Measurements from ENCODE around the gene SPTBN2.

Gene SPTBN2

GRCh38 chr11:66728693-66729385 is at the start of gene SPTBN2:
Gene SPTBN2, minus strand, starts transcription at chr11:66729216. Its CDS starts 7,976 bp downstream, at chr11:66721240.
- no peak for DNase-seq (ENCODE audit: low read depth)

- DNase-seq (ENCODE audit: low read depth), result no peak
Observed at GRCh38 chr11:66768818-66769217, 39.8 kb upstream of the SPTBN2 start.

GRCh38 chr11:66768088-66768521 is 39.1 kb upstream of the SPTBN2 start:
- no peak for DNase-seq (ENCODE audit: low read depth)

DNA sequence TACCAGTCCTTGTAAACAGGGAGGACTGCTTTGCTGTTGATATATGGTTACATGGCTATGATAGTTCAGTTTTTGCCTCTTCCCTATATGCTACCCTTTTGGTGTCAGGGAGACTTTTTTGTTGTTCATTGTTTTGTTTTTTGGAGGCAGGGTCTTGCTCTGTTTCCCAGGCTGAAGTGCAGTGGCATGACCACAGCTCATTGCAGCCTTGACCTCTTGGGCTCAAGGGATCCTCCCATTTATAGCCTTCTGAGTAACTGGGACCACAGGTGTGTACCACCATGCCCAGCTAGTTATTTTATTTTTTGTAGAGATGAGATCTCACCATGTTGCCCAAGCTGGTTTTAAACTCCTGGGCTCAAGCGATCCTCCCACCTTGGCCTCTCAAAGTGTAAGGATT is 38.6 kb upstream of the SPTBN2 start:
- DNase-seq (ENCODE audit: low read depth), result no peak

- DNase-seq (ENCODE audit: low read depth), result no peak
Observed at GRCh38 chr11:66766681-66767080, 37.7 kb upstream of the SPTBN2 start.

GRCh38 chr11:66762088-66762487 is 33.1 kb upstream of the SPTBN2 start:
- DNase-seq (ENCODE audit: low read depth), result no peak

- DNase-seq (ENCODE audit: low read depth), result no peak
Observed at GRCh38 chr11:66752148-66752547, 23.1 kb upstream of the SPTBN2 start.

GRCh38 chr11:66749091-66749490 is 20.1 kb upstream of the SPTBN2 start:
- DNase-seq (ENCODE audit: low read depth), result no peak

DNA sequence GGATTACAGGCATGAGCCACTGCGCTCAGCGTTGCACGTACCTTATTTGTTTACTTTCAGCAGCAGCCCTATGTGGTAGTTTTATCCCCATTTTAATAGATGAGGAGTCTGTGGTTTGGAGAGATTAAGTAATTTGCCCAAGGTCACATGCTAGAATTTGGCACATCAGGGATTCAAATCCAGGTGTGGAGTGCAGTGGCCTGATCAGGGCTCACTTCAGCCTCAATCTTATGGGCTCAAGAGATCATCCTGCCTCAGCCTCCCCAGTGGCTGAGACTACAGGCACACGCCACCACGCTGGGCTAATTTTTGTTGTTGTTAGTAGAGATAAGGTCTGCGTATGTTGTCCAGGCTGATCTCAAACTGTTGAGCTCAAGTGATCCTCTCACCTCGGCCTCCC is 18.5 kb upstream of the SPTBN2 start:
- no peak for DNase-seq (ENCODE audit: low read depth)

GRCh38 chr11:66745356-66746235 is 16.6 kb upstream of the SPTBN2 start:
- DNase-seq (ENCODE audit: low read depth), result peak; percentile 13

DNA sequence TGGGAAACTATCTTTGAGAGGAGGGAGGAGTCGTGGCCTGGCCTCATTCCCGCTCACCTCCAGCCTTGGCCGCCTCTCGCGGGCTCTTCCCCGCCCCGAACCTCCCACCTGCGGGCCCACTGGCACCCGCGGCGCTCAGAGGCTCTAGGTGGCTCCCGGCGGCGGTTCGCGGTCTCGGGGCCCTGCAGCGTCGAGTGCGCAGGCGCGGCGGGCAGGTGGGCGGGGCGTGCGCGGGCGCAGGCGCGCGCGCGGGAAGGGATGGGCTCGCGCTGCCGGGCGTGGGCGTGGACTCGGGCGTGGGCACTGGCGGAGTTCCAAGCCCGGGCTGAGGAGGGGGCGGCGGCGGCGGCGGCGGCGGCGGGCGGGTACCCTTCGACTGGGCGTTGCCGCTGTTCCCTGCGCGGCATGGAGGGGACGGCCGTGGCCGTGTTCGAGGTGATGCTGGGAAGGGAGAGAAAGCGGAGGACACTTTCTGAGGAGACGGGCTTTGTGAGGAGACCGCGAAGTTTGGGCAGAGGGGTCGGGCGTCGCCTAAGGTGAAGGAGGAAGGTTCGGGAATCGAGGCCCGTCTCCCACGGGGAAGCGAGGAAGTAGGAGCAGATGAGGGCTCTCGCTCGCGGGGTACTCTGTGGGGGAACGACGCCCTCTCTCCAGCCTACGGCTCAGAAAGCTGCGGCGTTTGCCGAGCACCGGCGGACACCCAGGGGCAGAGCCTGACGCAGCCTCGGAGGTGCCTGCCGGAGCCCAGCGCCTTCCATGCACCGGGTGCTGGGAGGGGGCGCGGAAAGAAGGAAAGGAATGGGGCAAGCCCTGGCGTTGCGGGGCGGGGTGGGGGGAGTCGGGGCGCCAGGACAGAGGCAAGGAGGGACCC is 15.7 kb upstream of the SPTBN2 start:
- DNase-seq (ENCODE audit: low read depth), result peak; percentile 82

DNA sequence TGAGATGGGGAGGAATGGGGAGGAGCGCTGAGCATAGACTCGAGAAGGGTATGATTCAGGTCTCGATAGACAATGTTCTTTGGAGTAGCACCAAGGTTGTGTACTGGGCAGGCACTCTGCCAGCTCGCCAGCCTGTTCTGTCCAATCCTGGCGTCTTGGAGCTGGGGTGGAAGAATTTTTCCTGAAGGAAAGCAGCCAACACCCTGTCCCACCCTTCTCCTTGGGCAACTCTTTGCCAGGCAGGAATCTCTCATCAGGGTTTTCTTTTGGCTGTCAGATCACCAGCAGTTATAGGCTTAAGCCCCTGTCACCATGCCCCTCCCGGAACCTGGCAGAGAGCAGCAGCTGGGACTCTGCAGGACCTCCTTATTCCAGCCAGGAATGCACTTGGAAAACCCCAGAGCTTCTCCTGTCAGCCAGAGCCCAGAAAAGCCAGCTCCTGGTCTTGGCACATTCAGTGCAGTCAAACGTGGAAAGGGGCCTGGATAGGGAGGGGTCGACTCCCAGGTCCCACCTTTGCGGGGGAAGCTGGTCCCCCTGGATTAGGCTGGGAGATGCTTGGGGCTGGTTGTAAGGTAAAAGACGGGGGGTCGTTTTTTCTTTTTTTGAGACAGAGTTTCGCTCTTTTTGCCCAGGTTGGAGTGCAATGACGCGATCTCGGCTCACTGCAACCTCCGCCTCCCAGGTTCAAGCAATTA is 14.4 kb upstream of the SPTBN2 start:
- DNase-seq (ENCODE audit: low read depth), result no peak

DNA sequence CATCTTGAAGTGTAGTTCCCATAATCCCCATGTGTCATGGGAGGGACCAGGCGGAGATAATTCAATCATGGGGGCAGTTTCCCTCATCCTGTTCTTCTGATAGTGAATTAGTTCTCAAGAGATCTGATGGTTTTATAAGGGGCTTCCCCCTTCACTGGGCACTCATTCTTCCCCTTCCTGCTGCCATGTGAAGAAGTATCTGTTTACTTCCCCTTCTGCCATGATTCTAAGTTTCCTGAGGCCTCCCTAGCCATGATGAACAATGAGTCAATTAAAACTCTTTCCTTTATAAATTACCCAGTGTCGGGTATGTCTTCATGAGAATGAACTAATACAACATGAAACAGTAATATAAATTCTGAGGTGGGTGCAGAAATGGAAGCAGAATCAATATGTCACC is 12.1 kb upstream of the SPTBN2 start:
- DNase-seq (ENCODE audit: low read depth), result no peak

- no peak for DNase-seq (ENCODE audit: low read depth)
Observed at GRCh38 chr11:66739983-66740382, 11.0 kb upstream of the SPTBN2 start.

DNA sequence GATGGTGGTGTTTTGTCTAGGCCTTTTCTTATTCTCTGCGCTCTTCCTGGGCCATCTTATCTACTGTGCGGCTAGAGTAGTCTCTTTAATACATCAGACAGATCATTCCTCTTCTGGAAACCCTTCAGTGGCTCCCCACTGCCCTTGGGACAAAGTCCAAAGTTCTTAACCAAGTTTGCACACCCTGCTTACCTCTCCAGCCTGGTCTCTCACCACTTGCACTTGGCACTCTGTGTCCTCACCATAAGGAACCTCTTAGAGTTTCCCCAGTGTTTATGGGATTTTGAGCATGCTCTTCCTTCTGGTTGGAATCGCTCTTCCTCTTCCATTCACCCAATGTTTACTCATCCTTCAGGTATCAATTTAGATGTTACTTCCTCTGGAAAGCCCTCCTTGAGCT is 5.2 kb upstream of the SPTBN2 start:
- no peak for DNase-seq (ENCODE audit: low read depth)

DNA sequence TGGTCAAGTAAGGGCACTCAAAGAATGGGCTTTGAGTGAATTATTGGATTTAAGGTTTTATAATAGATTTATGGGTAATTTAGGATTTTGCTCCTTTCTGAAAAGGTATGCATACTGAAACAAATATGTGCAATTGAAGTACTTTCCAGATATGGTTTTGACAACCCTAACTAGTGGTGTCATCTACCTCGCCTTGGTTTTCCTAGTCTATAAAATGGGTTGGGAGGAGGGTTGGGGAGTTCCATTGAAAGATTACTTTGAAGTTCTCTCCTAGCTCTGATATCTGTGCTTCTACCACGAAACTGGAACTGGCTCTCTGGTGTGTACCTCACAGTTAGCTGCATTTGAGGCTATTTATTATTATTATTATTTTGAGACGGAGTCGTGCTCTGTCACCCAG is 431 bp upstream of the SPTBN2 start:
- no peak for DNase-seq (ENCODE audit: low read depth)

DNA sequence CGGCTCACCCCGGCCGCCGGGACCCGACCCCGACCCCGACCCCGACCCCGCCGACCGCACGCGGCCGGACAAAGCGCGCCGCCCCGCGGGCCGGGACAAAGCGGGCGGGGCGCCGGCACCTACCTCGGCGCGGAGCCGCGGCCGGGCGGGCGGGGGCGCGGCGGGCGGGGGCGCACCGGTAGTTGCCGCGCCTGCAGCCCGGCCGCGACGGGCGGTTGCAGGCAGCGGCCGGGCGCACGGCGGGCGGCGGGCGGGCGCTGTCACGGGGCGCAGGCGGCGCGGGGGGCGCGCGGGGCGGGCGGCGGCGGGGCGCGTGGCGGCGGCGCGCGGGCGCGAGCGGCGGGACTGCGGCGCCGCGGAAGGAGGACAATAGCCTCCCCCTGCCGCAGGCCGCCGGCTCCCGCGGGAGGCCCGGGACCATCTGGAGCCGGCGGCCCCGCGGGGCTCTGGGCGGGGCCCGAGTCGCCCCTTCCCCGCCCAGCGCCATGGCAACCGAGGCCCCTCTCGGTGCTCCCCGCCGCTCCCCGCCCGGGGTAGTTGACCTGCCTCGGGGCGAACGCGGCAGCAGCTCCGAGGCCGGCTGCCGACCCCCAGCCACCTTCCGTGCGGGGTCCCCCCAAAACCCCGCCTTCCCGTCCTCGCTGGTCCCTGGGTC is 851 bp downstream of the SPTBN2 start:
- no peak for DNase-seq (ENCODE audit: low read depth)

GRCh38 chr11:66727282-66728037 is 1.6 kb downstream of the SPTBN2 start:
- DNase-seq (ENCODE audit: low read depth), result no peak

GRCh38 chr11:66725647-66726046 is 3.4 kb downstream of the SPTBN2 start:
- DNase-seq (ENCODE audit: low read depth), result no peak

DNA sequence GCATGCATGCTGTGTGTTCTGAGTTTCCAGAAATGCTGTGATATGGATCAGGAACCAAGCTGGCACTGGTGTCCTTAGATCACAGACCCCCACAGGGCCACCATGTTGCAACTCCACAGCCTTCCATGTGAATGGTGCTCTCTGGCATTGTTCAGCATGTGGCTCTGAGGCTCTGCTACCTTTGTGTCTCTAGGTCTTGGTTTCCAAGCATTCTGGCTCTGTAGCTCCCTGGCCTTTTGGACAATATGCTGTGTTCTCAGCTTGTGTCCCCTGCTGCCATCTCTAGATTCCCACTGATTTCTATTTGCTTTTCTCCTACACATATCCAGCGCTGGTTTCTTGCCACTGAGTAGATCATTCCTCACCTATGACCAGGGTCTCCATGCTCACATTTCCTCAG is 3.9 kb downstream of the SPTBN2 start:
- DNase-seq (ENCODE audit: low read depth), result no peak

Data from stimulated activated CD8-positive, alpha-beta memory T cell treated with anti-CD3 and anti-CD28 coated beads, Interleukin-12 subunit alpha, Interleukin-12 subunit beta, amount 100 ng/mL, for 1 hour (primary cell).